Endothelial cell of umbilical vein (primary cell): ENCODE data around the gene SLC4A2. TPM values are rescaled to one million over a fixed set of nuclear protein-coding genes. Genes with fewer than 3 reads are reported as not detected.
A peak's percentile ranks its signal among the peaks of the same experiment; 100 is the strongest.

ENCODE experiments used
- BruUV-seq: library from RNA; stranded (reverse); fragments of 400-500 nt; replicated peaks from 2 replicates; lab custom pipeline; 2021; lab: Mats Ljungman, UMichigan
- CTCF ChIA-PET: fragments of 300-600, 350-600 bp; sonication (Branson Sonifier 250); formaldehyde crosslinking; loops from one replicate; lab custom pipeline; 2021; ENCODE audit warnings: antibody characterized with exemption, inconsistent platforms; lab: Charles Lee
- POLR2A ChIA-PET: fragments of 300-600, 350-600 bp; sonication (Branson Sonifier 250); formaldehyde crosslinking; loops from one replicate; lab custom pipeline; 2021; ENCODE audit warnings: antibody characterized with exemption, inconsistent platforms; lab: Charles Lee
- DNase-seq: peaks from one replicate; pipeline ENCODE4 v3.0.0-alpha.2; 2011; ENCODE audit warnings: low read depth, low spot score
- FAIRE-seq: peaks from 2 replicates; lab custom pipeline; 2011; peaks lifted over from hg19 to GRCh38; lab: Jason Lieb, UNC
- H2AFZ ChIP-seq: 2 replicates; pipeline ENCODE4 v1.6.0; 2012; ENCODE audit warnings: low read depth, low read length, control low read depth, inconsistent platforms
- H3K27ac ChIP-seq: 2 replicates; pipeline ENCODE4 v1.5.1; 2011; ENCODE audit warnings: low read depth, mild to moderate bottlenecking, control low read depth, low read length, moderate library complexity; ENCODE audit not compliant: insufficient read depth
- H3K27me3 ChIP-seq, 2 experiments: 2 replicates each; pipeline versions ENCODE4 v1.6.0 to v1.6.1; 2011; ENCODE audit warnings: low read length in 2 of 2, mixed read lengths in 1 of 2; ENCODE audit not compliant: control insufficient read depth in 2 of 2, insufficient read depth in 2 of 2
- H3K36me3 ChIP-seq, 2 experiments: 2 replicates in 1 of 2; 3 replicates in 1 of 2; pipeline ENCODE4 v1.5.1; 2011; ENCODE audit warnings: low read length in 2 of 2, mild to moderate bottlenecking in 1 of 2, moderate library complexity in 1 of 2; ENCODE audit not compliant: control insufficient read depth in 2 of 2, insufficient read depth in 2 of 2; ENCODE audit errors: extremely low read depth in 1 of 2
- H3K4me1 ChIP-seq: 3 replicates; pipeline ENCODE4 v1.5.1; 2011; ENCODE audit warnings: mild to moderate bottlenecking, low read length; ENCODE audit not compliant: control insufficient read depth, insufficient read depth; ENCODE audit errors: extremely low read depth
- H3K4me2 ChIP-seq: 2 replicates; pipeline ENCODE4 v1.6.1; 2011; ENCODE audit warnings: low read length, control low read depth, mixed read lengths; ENCODE audit not compliant: insufficient read depth
- H3K4me3 ChIP-seq, 3 experiments: fragments of 200-600 bp in 1 of 3; sonication (generic), shearing (Covaris generic) in 1 of 3; replicated peaks in 1 of 3; 2 replicates each; pipeline ENCODE4 v1.5.1; 2011 to 2016; ENCODE audit warnings: control low read depth in 3 of 3, low read length in 3 of 3, mild to moderate bottlenecking in 2 of 3, inconsistent platforms in 1 of 3, low read depth in 1 of 3, moderate library complexity in 1 of 3; ENCODE audit not compliant: insufficient read depth in 1 of 3
- H3K79me2 ChIP-seq: 2 replicates; pipeline ENCODE4 v1.6.0; 2012; ENCODE audit warnings: low read length, inconsistent platforms; ENCODE audit not compliant: control insufficient read depth, insufficient read depth
- H3K9ac ChIP-seq: replicated peaks from 2 replicates; pipeline ENCODE3; 2011; ENCODE audit warnings: low read length, control low read depth; ENCODE audit not compliant: insufficient read depth; ENCODE audit errors: extremely low read depth
- H3K9me1 ChIP-seq: replicated peaks from 3 replicates; pipeline ENCODE4 v1.6.0; 2011; ENCODE audit warnings: mild to moderate bottlenecking, low read length; ENCODE audit not compliant: control insufficient read depth, insufficient read depth; ENCODE audit errors: extremely low read depth
- H3K9me3 ChIP-seq: replicated peaks from 2 replicates; pipeline ENCODE4 v1.5.1; 2012; ENCODE audit warnings: low read length, inconsistent platforms; ENCODE audit not compliant: control insufficient read depth, insufficient read depth
- H4K20me1 ChIP-seq: replicated peaks from 2 replicates; pipeline ENCODE3; 2011; ENCODE audit warnings: mild to moderate bottlenecking, low read length; ENCODE audit not compliant: control insufficient read depth, insufficient read depth; ENCODE audit errors: extremely low read depth
- EZH2 ChIP-seq: IDR thresholded peaks from 2 replicates; pipeline ENCODE4 v1.6.1; 2012; ENCODE audit warnings: borderline replicate concordance, low read depth, mild to moderate bottlenecking, moderate library complexity, low read length, inconsistent platforms; ENCODE audit not compliant: severe bottlenecking
- FOS ChIP-seq: IDR thresholded peaks from 2 replicates; pipeline ENCODE4 v1.6.1; 2011; ENCODE audit warnings: mild to moderate bottlenecking, low read length, moderate library complexity, borderline replicate concordance; ENCODE audit not compliant: insufficient read depth
- GATA2 ChIP-seq: IDR thresholded peaks from 2 replicates; pipeline ENCODE4 v1.7.0; 2011; ENCODE audit warnings: low read depth, mild to moderate bottlenecking, moderate library complexity, mixed read lengths, low read length; ENCODE audit not compliant: insufficient read length, insufficient read depth
- JUN ChIP-seq: IDR thresholded peaks from 2 replicates; pipeline ENCODE4 v1.6.1; 2011; ENCODE audit warnings: borderline replicate concordance, low read depth; ENCODE audit not compliant: insufficient read length, insufficient read depth
- MAX ChIP-seq: IDR thresholded peaks from 2 replicates; pipeline ENCODE4 v1.6.1; 2011; ENCODE audit not compliant: insufficient read depth, insufficient read length
- MYC ChIP-seq: IDR thresholded peaks from one replicate; pipeline ENCODE4 v1.6.1; 2011; ENCODE audit warnings: mild to moderate bottlenecking, low read depth, low read length
- POLR2A ChIP-seq: IDR thresholded peaks from 2 replicates; pipeline ENCODE4 v1.6.1; 2012; ENCODE audit warnings: low read depth, mild to moderate bottlenecking, control low read depth, low read length
- POLR2AphosphoS5 ChIP-seq: IDR thresholded peaks from 2 replicates; pipeline ENCODE4 v1.6.1; 2012; ENCODE audit warnings: low read depth, mild to moderate bottlenecking, control low read depth, low read length, moderate library complexity; ENCODE audit not compliant: insufficient read depth
- dilution Hi-C: fragments of 300-500 bp; cut with MboI; formaldehyde crosslinking; loops from one replicate; pipeline ENCODE4 v1.15.0; 2019; ENCODE audit warnings: low sequenced_read_pairs; ENCODE audit not compliant: extremely low pct_ligation_motif_present
- intact Hi-C: fragments of 100-400 bp; cut with micrococcal nuclease; formaldehyde crosslinking; loops from one replicate; pipeline ENCODE4 v1.10.0; 2022
- polyA plus RNA-seq, 4 experiments: library from polyadenylated mRNA; depleted of rRNA in 3 of 4; stranded (reverse) in 3 of 4; unstranded in 1 of 4; fragments of >200 nt; gene quantifications; 2 replicates each; pipeline versions ENCODE4 v1.2.1 to v1.2.3, GENCODE V29; 2011 to 2012; ENCODE audit warnings: missing spikeins in 1 of 4
- total RNA-seq: library from RNA; stranded (reverse); gene quantifications from 2 replicates; pipeline ENCODE4 v1.2.3, GENCODE V29; 2021
- TF ChIP-seq, protein P1 (sequence below), 2 donors: IDR thresholded peaks; 1 replicate in 1 of 2; 2 replicates in 1 of 2; pipeline ENCODE4 v1.5.1; 2011; ENCODE audit warnings: low read length in 2 of 2, mild to moderate bottlenecking in 2 of 2, moderate library complexity in 2 of 2, control low read depth in 1 of 2, inconsistent platforms in 1 of 2, low read depth in 1 of 2; ENCODE audit not compliant: insufficient read depth in 1 of 2; ENCODE audit errors: extremely low read depth in 1 of 2

The SLC4A2 gene
- total and polyA plus RNA-seq, 2 donors (not counting 3 experiments of a cell fraction or from before 2014, with no cell fraction given) = 108 to 172 TPM

GRCh38 chr7:151086802-151087244 is 27.4 kb downstream of the SLC4A2 start:
- dilution Hi-C loops (no loop called here), intact Hi-C loops (no loop called here)

More at GRCh38 chr7:151086802-151087244, 27.4 kb downstream of the SLC4A2 start:
- no peaks in the 10 kb centered on the region for H3K27me3 ChIP-seq
- H3K79me2 ChIP-seq = peaks cover 55% of the 10 kb centered on the region
- peaks cover 0 to 1% of the 10 kb centered on the region in 2 experiments for H3K36me3 ChIP-seq
- H3K9me3 ChIP-seq = no peaks in the 10 kb centered on the region
- CTCF ChIA-PET = interaction anchor here (3.6 kb wide), 1 partner anchor 29 kb away, joined by 15 read pairs; no protein-coding TSS in a partner anchor
- H3K4me1 ChIP-seq = peaks cover 59% of the 10 kb centered on the region
- H3K4me2 ChIP-seq = peak overlapping the region; percentile 94
- no peak for DNase-seq
- peak overlapping the region; percentile 81 to 96 (median 82) for H3K4me3 ChIP-seq
- TF ChIP-seq POLR2AphosphoS5 (no peak), JUN (no peak), FOS (no peak), MAX (no peak), EZH2 (no peak), GATA2 (no peak), POLR2A (no peak), MYC (no peak)
- TF ChIP-seq, protein P1, sequence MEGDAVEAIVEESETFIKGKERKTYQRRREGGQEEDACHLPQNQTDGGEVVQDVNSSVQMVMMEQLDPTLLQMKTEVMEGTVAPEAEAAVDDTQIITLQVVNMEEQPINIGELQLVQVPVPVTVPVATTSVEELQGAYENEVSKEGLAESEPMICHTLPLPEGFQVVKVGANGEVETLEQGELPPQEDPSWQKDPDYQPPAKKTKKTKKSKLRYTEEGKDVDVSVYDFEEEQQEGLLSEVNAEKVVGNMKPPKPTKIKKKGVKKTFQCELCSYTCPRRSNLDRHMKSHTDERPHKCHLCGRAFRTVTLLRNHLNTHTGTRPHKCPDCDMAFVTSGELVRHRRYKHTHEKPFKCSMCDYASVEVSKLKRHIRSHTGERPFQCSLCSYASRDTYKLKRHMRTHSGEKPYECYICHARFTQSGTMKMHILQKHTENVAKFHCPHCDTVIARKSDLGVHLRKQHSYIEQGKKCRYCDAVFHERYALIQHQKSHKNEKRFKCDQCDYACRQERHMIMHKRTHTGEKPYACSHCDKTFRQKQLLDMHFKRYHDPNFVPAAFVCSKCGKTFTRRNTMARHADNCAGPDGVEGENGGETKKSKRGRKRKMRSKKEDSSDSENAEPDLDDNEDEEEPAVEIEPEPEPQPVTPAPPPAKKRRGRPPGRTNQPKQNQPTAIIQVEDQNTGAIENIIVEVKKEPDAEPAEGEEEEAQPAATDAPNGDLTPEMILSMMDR (IDR thresholded peaks at IDR 0.05; ENCODE audit: extremely low read depth in 1 of 2, insufficient read depth in 1 of 2, low read depth in 1 of 2, low read length in 2 of 2) = no peak
- no peak overlapping the region for H2AFZ ChIP-seq
- no peaks in the 10 kb centered on the region for H4K20me1 ChIP-seq
- peak overlapping the region; percentile 98 for H3K27ac ChIP-seq
- no TSS peak for BruUV-seq
- POLR2A ChIA-PET = no interaction called here
- FAIRE-seq = no peak
- no peaks in the 10 kb centered on the region for H3K9me1 ChIP-seq
- peak overlapping the region; percentile 78 for H3K9ac ChIP-seq
